Karpas-422 (cell line): Measurements from ENCODE around the gene GUCA1A. TPM values are rescaled to one million over a fixed set of nuclear protein-coding genes. Genes with fewer than 3 reads are reported as not detected.
"Not testable (repeated sequence)": the region's sequence is repeated elsewhere in the genome, so short reads cannot be mapped to it uniquely, and the experiment has no call there.

Experiments
- DNase-seq: peaks from one replicate; pipeline ENCODE4 v3.0.0-alpha.2; 2015
- H2AFZ ChIP-seq: fragments of 200-600 bp; sonication (generic); 2 replicates; pipeline ENCODE4 v1.6.1; 2014; ENCODE audit warnings: antibody characterized with exemption, low read length, mixed read lengths
- H3K27ac ChIP-seq: fragments of 200-600 bp; sonication (generic); 2 replicates; pipeline ENCODE4 v1.5.1; 2014; ENCODE audit warnings: mild to moderate bottlenecking, low read length, moderate library complexity
- H3K27me3 ChIP-seq: fragments of 200-600 bp; sonication (generic); 2 replicates; pipeline ENCODE4 v1.6.1; 2014; ENCODE audit warnings: low read length, mixed read lengths
- H3K36me3 ChIP-seq: fragments of 200-600 bp; sonication (generic); 2 replicates; pipeline ENCODE4 v1.6.1; 2014; ENCODE audit warnings: low read length, mixed read lengths; ENCODE audit not compliant: insufficient read depth
- H3K4me1 ChIP-seq: fragments of 200-600 bp; sonication (generic); 2 replicates; pipeline ENCODE4 v1.6.1; 2014; ENCODE audit warnings: mild to moderate bottlenecking, low read length, mixed read lengths
- H3K4me2 ChIP-seq: fragments of 200-600 bp; sonication (generic); 2 replicates; pipeline ENCODE4 v1.6.1; 2014; ENCODE audit warnings: low read length, low read depth, mild to moderate bottlenecking; ENCODE audit not compliant: poor library complexity, severe bottlenecking
- H3K4me3 ChIP-seq: fragments of 200-600 bp; sonication (generic); 2 replicates; pipeline ENCODE4 v1.5.1; 2014; ENCODE audit warnings: mild to moderate bottlenecking, antibody characterized with exemption, low read length, mixed read lengths
- H3K79me2 ChIP-seq: fragments of 200-600 bp; sonication (generic); 2 replicates; pipeline ENCODE4 v1.6.1; 2014; ENCODE audit warnings: mild to moderate bottlenecking, low read length, mixed read lengths
- H3K9ac ChIP-seq: fragments of 200-600 bp; sonication (generic); 2 replicates; pipeline ENCODE4 v1.6.0; 2014; ENCODE audit warnings: low read length
- H3K9me2 ChIP-seq: fragments of 200-600 bp; sonication (generic), shearing (Covaris generic); replicated peaks from 2 replicates; pipeline ENCODE4 v1.6.0; 2014; ENCODE audit warnings: mild to moderate bottlenecking, low read length, moderate library complexity; ENCODE audit not compliant: insufficient read depth
- H3K9me3 ChIP-seq: fragments of 300-700, 200-600 bp; sonication (generic); 2 replicates; pipeline ENCODE4 v1.6.1; 2014; ENCODE audit warnings: low read length, mixed read lengths
- H4K20me1 ChIP-seq: fragments of 200-600 bp; sonication (generic); 2 replicates; pipeline ENCODE4 v1.6.1; 2014; ENCODE audit warnings: mild to moderate bottlenecking, antibody characterized with exemption, low read length, low read depth; ENCODE audit not compliant: insufficient read depth
- total RNA-seq: library from RNA; depleted of rRNA; stranded (reverse); fragments of >200 nt; shearing (Covaris generic); gene quantifications from 2 replicates; pipeline ENCODE4 v1.2.3, GENCODE V29; 2014; ENCODE audit warnings: low replicate concordance

GUCA1A gene
- total RNA-seq, 1 experiment from 2014 or later = not detected

- Histone ChIP-seq H3K4me3 (peak overlapping the region; percentile 86), H3K9ac (peak overlapping the region; percentile 79), H3K4me1 (peaks cover 33% of the 10 kb centered on the region), H3K4me2 (peak overlapping the region; percentile 98), H3K79me2 (peaks cover 50% of the 10 kb centered on the region), H3K36me3 (peaks cover 26% of the 10 kb centered on the region; the same call in 1 of the 2 replicates)
- H4K20me1 ChIP-seq, H3K9me3 ChIP-seq, H3K9me2 ChIP-seq, H3K27ac ChIP-seq, H2AFZ ChIP-seq, DNase-seq, H3K27me3 ChIP-seq: not testable (repeated sequence)
These were observed 43.3 kb downstream of the GUCA1A start for GRCh38 chr6:42216495-42216894.

GRCh38 chr6:42217157-42217518 is 44.0 kb downstream of the GUCA1A start:
- no peaks in the 10 kb centered on the region for H3K9me2 ChIP-seq
- H3K4me2 ChIP-seq = peak overlapping the region; percentile 98
- DNase-seq = peak; percentile 56
- peaks cover 47% of the 10 kb centered on the region for H3K79me2 ChIP-seq
- peak overlapping the region; percentile 86 for H3K4me3 ChIP-seq
- H3K36me3 ChIP-seq = peaks cover 21% of the 10 kb centered on the region; the same call in 1 of the 2 replicates
- H3K9me3 ChIP-seq = no peaks in the 10 kb centered on the region
- no peaks in the 10 kb centered on the region for H4K20me1 ChIP-seq
- peak overlapping the region; percentile 79 for H3K9ac ChIP-seq
- peak overlapping the region; percentile 45; the same call in 1 of the 2 replicates for H3K27ac ChIP-seq
- no peaks in the 10 kb centered on the region for H3K27me3 ChIP-seq
- H2AFZ ChIP-seq = no peak overlapping the region
- H3K4me1 ChIP-seq = peaks cover 33% of the 10 kb centered on the region

GRCh38 chr6:42217519-42218367 is 44.6 kb downstream of the GUCA1A start, which contains the start of gene MRPS10:
Gene MRPS10, minus strand, starts transcription at chr6:42217861. Its CDS starts 12 bp downstream, at chr6:42217849.
- H3K27me3 ChIP-seq = no peaks in the 10 kb centered on the region
- H2AFZ ChIP-seq = 0 out of 2 replicates have a peak within 1 kb of the TSS, but pooled peaks have one; percentile 1
- peaks cover 42% of the 10 kb centered on the region for H3K79me2 ChIP-seq
- DNase-seq = peak; percentile 98
- H3K9me3 ChIP-seq = no peaks in the 10 kb centered on the region
- peak within 1 kb of the TSS; percentile 79 for H3K9ac ChIP-seq
- H3K4me3 ChIP-seq = peak within 1 kb of the TSS; percentile 86
- peaks cover 15% of the 10 kb centered on the region; the same call in 1 of the 2 replicates for H3K36me3 ChIP-seq
- H3K27ac ChIP-seq = peak within 1 kb of the TSS; percentile 45; the same call in 1 of the 2 replicates
- H4K20me1 ChIP-seq = no peaks in the 10 kb centered on the region
- peaks cover 33% of the 10 kb centered on the region for H3K4me1 ChIP-seq
- no peaks in the 10 kb centered on the region for H3K9me2 ChIP-seq
- H3K4me2 ChIP-seq = peak within 1 kb of the TSS; percentile 98

- H3K4me2 ChIP-seq = no peak overlapping the region
- no peak overlapping the region for H3K4me3 ChIP-seq
- H3K9me2 ChIP-seq = no peaks in the 10 kb centered on the region
- H3K79me2 ChIP-seq = peaks cover 17% of the 10 kb centered on the region
- H3K9me3 ChIP-seq = no peaks in the 10 kb centered on the region
- H3K27me3 ChIP-seq = no peaks in the 10 kb centered on the region
- no peak overlapping the region for H3K27ac ChIP-seq
- DNase-seq = no peak
- H3K4me1 ChIP-seq = peaks cover 33% of the 10 kb centered on the region
- no peaks in the 10 kb centered on the region for H3K36me3 ChIP-seq
- H2AFZ ChIP-seq = peak overlapping the region; percentile 63; the same call in 1 of the 2 replicates
- no peak overlapping the region for H3K9ac ChIP-seq
- H4K20me1 ChIP-seq = no peaks in the 10 kb centered on the region
These were observed 47.6 kb downstream of the GUCA1A start for GRCh38 chr6:42220807-42221206.

DNA sequence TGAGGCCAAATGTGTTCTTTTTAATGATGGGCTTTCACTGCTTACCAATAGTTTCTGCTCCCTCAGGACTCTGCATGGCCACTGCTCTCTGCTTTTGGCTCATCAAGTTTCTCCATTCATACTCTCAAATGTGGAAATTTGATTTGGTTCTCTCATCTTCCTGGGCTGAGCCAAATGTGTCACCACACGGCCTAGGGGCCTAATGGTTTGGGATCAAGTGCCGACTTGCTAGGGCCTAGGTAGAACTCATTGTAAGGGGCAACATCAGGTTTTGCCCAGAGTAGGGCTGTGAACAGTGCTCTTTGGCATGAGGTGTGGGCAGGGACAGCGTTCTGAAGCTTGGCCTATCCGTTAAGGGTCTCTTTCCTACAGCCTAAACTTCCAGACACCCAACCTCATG is 48.4 kb downstream of the GUCA1A start:
- Histone ChIP-seq H2AFZ (0 out of 2 replicates have a peak overlapping the region, but pooled peaks have one; percentile 40), H4K20me1 (no peaks in the 10 kb centered on the region), H3K4me2 (no peak overlapping the region)

DNA sequence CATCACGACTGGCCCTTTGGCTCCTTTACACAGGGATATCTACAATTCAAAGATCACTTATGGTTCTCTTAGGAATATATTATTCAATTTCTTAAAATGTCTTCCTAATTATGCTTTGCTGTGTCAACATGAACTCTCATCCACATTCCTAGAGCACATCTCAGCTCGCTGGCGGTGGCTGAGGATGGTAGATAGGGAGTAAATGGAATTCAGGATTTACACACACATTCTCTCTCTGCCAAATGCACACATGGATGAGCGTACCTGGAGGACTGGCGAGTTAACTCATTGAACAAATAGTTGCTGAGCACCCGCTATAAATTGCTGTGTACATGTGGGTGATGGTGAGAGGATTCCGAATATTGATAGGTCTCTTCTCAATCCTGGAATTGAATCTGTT is 49.3 kb downstream of the GUCA1A start:
- no peak overlapping the region for H3K9ac ChIP-seq
- H2AFZ ChIP-seq = no peak overlapping the region
- no peaks in the 10 kb centered on the region for H3K9me3 ChIP-seq
- no peaks in the 10 kb centered on the region for H3K9me2 ChIP-seq
- no peaks in the 10 kb centered on the region for H3K27me3 ChIP-seq
- H3K4me3 ChIP-seq = no peak overlapping the region
- H3K4me1 ChIP-seq = peaks cover 38% of the 10 kb centered on the region
- H3K79me2 ChIP-seq = peaks cover 2% of the 10 kb centered on the region
- peaks cover 10% of the 10 kb centered on the region; the same call in 1 of the 2 replicates for H3K36me3 ChIP-seq
- H4K20me1 ChIP-seq = no peaks in the 10 kb centered on the region
- H3K27ac ChIP-seq = no peak overlapping the region
- DNase-seq = no peak
- no peak overlapping the region for H3K4me2 ChIP-seq

More for the DNA sequence above, 48.4 kb downstream of the GUCA1A start:
- Histone ChIP-seq H3K36me3 (0 out of 2 replicates have a peak, but pooled peaks cover 2% of the 10 kb centered on the region), H3K27me3 (no peaks in the 10 kb centered on the region), H3K9me3 (no peaks in the 10 kb centered on the region), H3K9me2 (no peaks in the 10 kb centered on the region), H3K9ac (no peak overlapping the region), H3K27ac (no peak overlapping the region), H3K4me3 (no peak overlapping the region), H3K4me1 (peaks cover 33% of the 10 kb centered on the region), H3K79me2 (peaks cover 11% of the 10 kb centered on the region)
- peak; percentile 43 for DNase-seq

DNA sequence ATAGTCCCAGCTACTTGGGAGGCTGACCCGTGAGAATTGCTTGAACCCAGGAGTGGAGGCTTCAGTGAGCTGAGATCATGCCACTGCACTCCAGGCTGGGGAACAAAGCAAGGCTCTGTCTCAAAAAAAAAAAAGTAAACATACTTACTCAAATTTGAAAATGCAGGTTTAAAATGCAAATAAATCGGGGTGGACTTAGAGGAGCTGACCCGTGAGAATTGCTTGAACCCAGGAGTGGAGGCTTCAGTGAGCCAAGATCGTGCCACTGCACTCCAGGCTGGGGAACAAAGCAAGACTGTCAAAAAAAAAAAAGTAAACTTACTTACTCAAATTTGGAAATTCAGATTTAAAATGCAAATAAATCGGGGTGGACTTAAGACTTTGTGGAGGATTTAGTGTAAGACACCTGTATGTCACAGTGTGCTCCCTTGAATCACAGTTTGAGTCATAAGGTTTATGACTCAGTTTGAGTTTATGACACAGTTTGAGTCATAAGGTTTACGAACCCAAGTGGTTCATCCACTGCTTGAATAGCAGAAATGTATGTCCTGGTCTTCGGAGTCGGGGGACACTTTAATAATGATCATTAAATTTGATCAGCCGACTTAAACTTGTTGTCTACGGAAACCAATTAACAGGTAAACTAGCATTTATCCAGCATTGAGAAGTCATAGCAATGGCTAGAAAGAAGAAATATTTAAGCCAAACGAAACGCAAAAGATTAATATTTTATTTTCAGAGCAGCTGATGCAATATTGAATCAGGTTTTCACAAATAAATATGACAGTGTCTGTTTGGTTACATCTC is 51.3 kb downstream of the GUCA1A start:
- 0 out of 2 replicates have a peak overlapping the region, but pooled peaks have one; percentile 18 for H3K4me3 ChIP-seq
- H3K4me2 ChIP-seq = peak overlapping the region; percentile 60
- H3K27ac ChIP-seq = peak overlapping the region; percentile 91
- no peaks in the 10 kb centered on the region for H3K9me2 ChIP-seq
- no peaks in the 10 kb centered on the region for H4K20me1 ChIP-seq
- H3K79me2 ChIP-seq = no peaks in the 10 kb centered on the region
- no peaks in the 10 kb centered on the region for H3K9me3 ChIP-seq
- H3K27me3 ChIP-seq = no peaks in the 10 kb centered on the region
- H3K4me1 ChIP-seq = peaks cover 35% of the 10 kb centered on the region
- H3K36me3 ChIP-seq = peaks cover 12% of the 10 kb centered on the region; the same call in 1 of the 2 replicates
- peak overlapping the region; percentile 51; the same call in 1 of the 2 replicates for H3K9ac ChIP-seq
- peak; percentile 69 for DNase-seq
- 0 out of 2 replicates have a peak overlapping the region, but pooled peaks have one; percentile 41 for H2AFZ ChIP-seq
